IMR-90 (cell line): ENCODE results near the gene ANKRD65. TPM values are rescaled to one million over a fixed set of nuclear protein-coding genes. Genes with fewer than 3 reads are reported as not detected.

Experiments
- ATAC-seq: fragments of 200-7000 bp; cut with Tn5 transposase; 2 replicates; pipeline ENCODE4 v1.9.1; 2020; ENCODE audit warnings: low read depth, mild to moderate bottlenecking, moderate library complexity
- BruUV-seq: library from RNA; stranded (reverse); fragments of 400-500 nt; replicated peaks from 2 replicates; lab custom pipeline; 2021; lab: Mats Ljungman, UMichigan
- CTCF ChIA-PET: fragments of 300-600 bp; formaldehyde crosslinking; extraction: SDS; loops from one replicate; lab custom pipeline; 2021; ENCODE audit warnings: antibody characterized with exemption; lab: Yijun Ruan, JAX
- POLR2A ChIA-PET: fragments of 300-600 bp; sonication (Branson Sonifier 250); formaldehyde crosslinking; loops from one replicate; lab custom pipeline; 2022; ENCODE audit warnings: antibody characterized with exemption; ENCODE audit not compliant: unreplicated experiment; lab: Charles Lee
- DNase-seq: peaks from one replicate; pipeline ENCODE4 v3.0.0; 2013
- H2AFZ ChIP-seq: replicated peaks from 2 replicates; pipeline ENCODE3; 2013; ENCODE audit warnings: low read length, mild to moderate bottlenecking; ENCODE audit not compliant: poor library complexity
- H2AK5ac ChIP-seq: 2 replicates; pipeline ENCODE4 v1.6.1; 2013; ENCODE audit warnings: low read depth, low read length, inconsistent platforms
- H2AK9ac ChIP-seq: replicated peaks from 2 replicates; pipeline ENCODE3; 2013; ENCODE audit warnings: mild to moderate bottlenecking, low read depth, low read length, moderate library complexity; ENCODE audit not compliant: poor library complexity
- H2BK120ac ChIP-seq: 2 replicates; pipeline ENCODE4 v1.6.1; 2013; ENCODE audit warnings: low read depth, low read length, inconsistent platforms
- H2BK15ac ChIP-seq: 3 replicates; pipeline ENCODE4 v1.6.1; 2013; ENCODE audit warnings: low read depth, low read length, inconsistent platforms
- H2BK20ac ChIP-seq: 2 replicates; pipeline ENCODE4 v1.6.1; 2013; ENCODE audit warnings: low read depth, mild to moderate bottlenecking, inconsistent platforms, low read length, moderate library complexity
- H2BK5ac ChIP-seq: 2 replicates; pipeline ENCODE4 v1.6.1; 2013; ENCODE audit warnings: mild to moderate bottlenecking, low read depth, low read length, inconsistent platforms; ENCODE audit not compliant: poor library complexity, severe bottlenecking
- H3K14ac ChIP-seq: replicated peaks from 2 replicates; pipeline ENCODE4 v1.6.1; 2013; ENCODE audit warnings: low read depth, low read length, inconsistent platforms
- H3K18ac ChIP-seq: 2 replicates; pipeline ENCODE4 v1.6.1; 2013; ENCODE audit warnings: low read depth, low read length, control low read depth
- H3K23ac ChIP-seq: 2 replicates; pipeline ENCODE4 v1.6.1; 2013; ENCODE audit warnings: low read depth, low read length, inconsistent platforms
- H3K27ac ChIP-seq: 2 replicates; pipeline ENCODE4 v1.5.1; 2013; ENCODE audit warnings: mild to moderate bottlenecking, control low read depth, low read length; ENCODE audit not compliant: insufficient read depth
- H3K27me3 ChIP-seq: 2 replicates; pipeline ENCODE4 v1.6.1; 2013; ENCODE audit warnings: low read length; ENCODE audit not compliant: control insufficient read depth, insufficient read depth
- H3K36me3 ChIP-seq: 2 replicates; pipeline ENCODE4 v1.6.1; 2013; ENCODE audit warnings: low read length, mixed read lengths; ENCODE audit not compliant: control insufficient read depth, insufficient read depth
- H3K4ac ChIP-seq: 2 replicates; pipeline ENCODE4 v1.6.1; 2013; ENCODE audit warnings: low read depth, low read length, inconsistent platforms
- H3K4me1 ChIP-seq: 2 replicates; pipeline ENCODE4 v1.6.1; 2013; ENCODE audit warnings: low read length, mixed read lengths; ENCODE audit not compliant: control insufficient read depth, insufficient read depth
- H3K4me2 ChIP-seq: 2 replicates; pipeline ENCODE4 v1.6.1; 2013; ENCODE audit warnings: low read depth, mild to moderate bottlenecking, control low read depth, low read length, moderate library complexity
- H3K4me3 ChIP-seq: 2 replicates; pipeline ENCODE4 v1.5.1; 2013; ENCODE audit warnings: low read depth, mild to moderate bottlenecking, control low read depth, low read length, moderate library complexity; ENCODE audit not compliant: insufficient read depth
- H3K56ac ChIP-seq: 2 replicates; pipeline ENCODE4 v1.6.1; 2013; ENCODE audit warnings: low read length, inconsistent platforms; ENCODE audit not compliant: insufficient read depth; ENCODE audit errors: extremely low read depth
- H3K79me1 ChIP-seq, 2 experiments: 2 replicates each; pipeline ENCODE4 v1.6.1; 2013; ENCODE audit warnings: low read length in 2 of 2, inconsistent platforms in 1 of 2, low read depth in 1 of 2
- H3K9ac ChIP-seq: 2 replicates; pipeline ENCODE4 v1.6.1; 2013; ENCODE audit warnings: low read depth, low read length, control low read depth
- H3K9me1 ChIP-seq: 2 replicates; pipeline ENCODE4 v1.6.1; 2013; ENCODE audit warnings: low read length, inconsistent platforms; ENCODE audit not compliant: insufficient read depth
- H3K9me3 ChIP-seq: 2 replicates; pipeline ENCODE4 v1.6.1; 2013; ENCODE audit warnings: low read length; ENCODE audit not compliant: control insufficient read depth, insufficient read depth
- H4K20me1 ChIP-seq: 2 replicates; pipeline ENCODE4 v1.6.1; 2013; ENCODE audit warnings: low read length, inconsistent platforms; ENCODE audit not compliant: insufficient read depth
- H4K5ac ChIP-seq: 2 replicates; pipeline ENCODE4 v1.6.1; 2013; ENCODE audit warnings: mild to moderate bottlenecking, low read depth, low read length, control low read depth
- H4K8ac ChIP-seq, 2 experiments: 2 replicates each; pipeline ENCODE4 v1.6.1; 2013; ENCODE audit warnings: low read depth in 2 of 2, low read length in 2 of 2, control low read depth in 1 of 2, inconsistent platforms in 1 of 2
- H4K91ac ChIP-seq: 2 replicates; pipeline ENCODE4 v1.6.1; 2013; ENCODE audit warnings: low read depth, low read length, inconsistent platforms; ENCODE audit not compliant: insufficient read depth
- BHLHE40 ChIP-seq: fragments of 150-350 bp; IDR thresholded peaks from 2 replicates; pipeline ENCODE4 v1.6.1; 2016; ENCODE audit warnings: mild to moderate bottlenecking, low read depth, low read length
- CEBPB ChIP-seq: IDR thresholded peaks from 2 replicates; pipeline ENCODE4 v1.6.1; 2012; ENCODE audit warnings: low read depth, low read length, improper control_type of control experiment
- CHD1 ChIP-seq: IDR thresholded peaks from 2 replicates; pipeline ENCODE4 v1.6.1; 2012; ENCODE audit warnings: low read depth, low read length, improper control_type of control experiment
- CTCF ChIP-seq: conservative IDR thresholded peaks from 2 replicates; pipeline ENCODE4 v1.5.1; 2012; ENCODE audit warnings: mild to moderate bottlenecking, low read depth, low read length, improper control_type of control experiment
- ELK1 ChIP-seq: fragments of 150-350 bp; IDR thresholded peaks from 2 replicates; pipeline ENCODE4 v1.6.1; 2016; ENCODE audit warnings: low read depth, mild to moderate bottlenecking, low read length, moderate library complexity, borderline replicate concordance
- MAFK ChIP-seq: IDR thresholded peaks from 2 replicates; pipeline ENCODE4 v1.6.1; 2012; ENCODE audit warnings: low read depth, low read length, improper control_type of control experiment
- MAZ ChIP-seq: IDR thresholded peaks from 2 replicates; pipeline ENCODE4 v1.6.1; 2012; ENCODE audit warnings: low read depth, mild to moderate bottlenecking, low read length, improper control_type of control experiment, moderate library complexity, borderline replicate concordance
- MXI1 ChIP-seq: IDR thresholded peaks from 2 replicates; pipeline ENCODE4 v1.6.1; 2012; ENCODE audit warnings: low read depth, mild to moderate bottlenecking, low read length, moderate library complexity, borderline replicate concordance
- NFE2L2 ChIP-seq: fragments of 150-350 bp; IDR thresholded peaks from 2 replicates; pipeline ENCODE4 v1.6.1; 2016; ENCODE audit warnings: low read depth, mild to moderate bottlenecking, low read length
- POLR2A ChIP-seq: IDR thresholded peaks from 2 replicates; pipeline ENCODE4 v1.6.1; 2012; ENCODE audit warnings: mild to moderate bottlenecking, low read depth, low read length
- RAD21 ChIP-seq: IDR thresholded peaks from 2 replicates; pipeline ENCODE4 v1.6.1; 2012; ENCODE audit warnings: low read length, improper control_type of control experiment
- RCOR1 ChIP-seq: IDR thresholded peaks from 2 replicates; pipeline ENCODE4 v1.6.1; 2012; ENCODE audit warnings: mild to moderate bottlenecking, low read length, improper control_type of control experiment; ENCODE audit not compliant: insufficient replicate concordance
- SMC3 ChIP-seq: fragments of 150-350 bp; IDR thresholded peaks from 2 replicates; pipeline ENCODE4 v1.6.1; 2016; ENCODE audit warnings: low read depth, mild to moderate bottlenecking, antibody characterized with exemption, low read length, moderate library complexity
- USF2 ChIP-seq: fragments of 150-350 bp; IDR thresholded peaks from 2 replicates; pipeline ENCODE4 v1.6.1; 2017; ENCODE audit warnings: mild to moderate bottlenecking, antibody characterized with exemption, low read length, low read depth
- WGBS, 2 experiments: methylation state at CpG; one replicate each; pipeline versions ENCODE4 v1.1.5 to v1.1.7; 2013; ENCODE audit warnings: missing lambda C conversion rate in 2 of 2; ENCODE audit not compliant: insufficient read length in 1 of 2; ENCODE audit errors: extremely low coverage in 2 of 2; 5-methylcytosine and 5-hydroxymethylcytosine counted together
- dilution Hi-C: fragments of 300-500 bp; cut with HindIII; formaldehyde crosslinking; loops from one replicate; pipeline ENCODE4 v1.14.3; 2018; ENCODE audit warnings: low sequenced_read_pairs; ENCODE audit not compliant: unreplicated experiment
- in situ Hi-C: fragments of 300-500 bp; cut with MboI; formaldehyde crosslinking; loops from 3 replicates; pipeline ENCODE4 v1.14.3; 2019; ENCODE audit warnings: low sequenced_read_pairs, inconsistent platforms, mixed read lengths
- intact Hi-C: fragments of 100-400 bp; cut with micrococcal nuclease; formaldehyde crosslinking; loops from 2 replicates; pipeline ENCODE4 v1.10.0; 2022
- polyA plus RNA-seq, 3 experiments: library from polyadenylated mRNA; depleted of rRNA; stranded (reverse); fragments of >200 nt; gene quantifications; 2 replicates each; pipeline ENCODE4 v1.2.3, GENCODE V29; 2012; ENCODE audit warnings: low replicate concordance in 1 of 3
- total RNA-seq: library from RNA; depleted of rRNA; stranded (reverse); fragments of >200 nt; gene quantifications from 2 replicates; pipeline ENCODE4 v1.2.3, GENCODE V29; 2012

Gene ANKRD65
- total and polyA plus RNA-seq, 2 of the 4 experiments (the other 2 are of a cell fraction): 0.09 TPM; not detected in 1

- Histone ChIP-seq H3K9me3 (no peaks in the 10 kb centered on the region), H3K56ac (no peak overlapping the region), H2AK5ac (peak overlapping the region; percentile 1; the same call in 1 of the 2 replicates), H3K4me1 (peaks cover 20% of the 10 kb centered on the region), H3K23ac (no peak overlapping the region), H2AK9ac (no peak overlapping the region), H4K8ac (peak overlapping the region in 1 of 2 experiments; percentile 73; a peak in 2 of 4 replicates), H3K18ac (no peak overlapping the region), H4K5ac (0 out of 2 replicates have a peak overlapping the region, but pooled peaks have one; percentile 16), H3K27ac (no peak overlapping the region), H3K4ac (0 out of 2 replicates have a peak overlapping the region, but pooled peaks have one; percentile 21), H2BK15ac (no peak overlapping the region; the same call in 2 of the 3 replicates), H3K79me1 (no peaks in the 10 kb centered on the region), H2BK5ac (no peak overlapping the region), H2BK120ac (no peak overlapping the region), H4K91ac (no peak overlapping the region), H3K4me2 (no peak overlapping the region), H3K36me3 (no peaks in the 10 kb centered on the region), H3K27me3 (no peaks in the 10 kb centered on the region), H2AFZ (peak overlapping the region; percentile 51), H4K20me1 (no peaks in the 10 kb centered on the region), H3K4me3 (no peak overlapping the region), H2BK20ac (no peak overlapping the region), H3K14ac (no peak overlapping the region), H3K9ac (no peak overlapping the region), H3K9me1 (0 out of 2 replicates have a peak, but pooled peaks cover under 1% of the 10 kb centered on the region)
- WGBS, 2 experiments: 50% methylated on average over 1 of the region's 6 CpGs; no CpG with 5 or more reads in 1 of the 2 experiments
- dilution Hi-C loops (no loop called here), in situ Hi-C loops (no loop called here), intact Hi-C loops (no loop called here)
- ATAC-seq: peak; percentile 22
- DNase-seq: peak; percentile 27
- CTCF ChIA-PET: interaction anchor here (1.0 kb wide), 1 partner anchor 55 kb away, joined by 3 read pairs; the partner anchor contains the start of gene AURKAIP1
- POLR2A ChIA-PET: no interaction called here
- no peak for TF ChIP-seq BHLHE40
- no peak for TF ChIP-seq MAFK
- TF ChIP-seq NFE2L2: no peak
- no peak for TF ChIP-seq POLR2A
- no peak for TF ChIP-seq RCOR1
- no peak for TF ChIP-seq CHD1
- no peak for TF ChIP-seq MAZ
- TF ChIP-seq ELK1: no peak
- TF ChIP-seq MXI1: no peak
- no peak for TF ChIP-seq CTCF
- no peak for TF ChIP-seq CEBPB
- TF ChIP-seq SMC3: no peak
- no peak for TF ChIP-seq USF2
- TF ChIP-seq RAD21: no peak
- BruUV-seq: no TSS peak
Measured at GRCh38 chr1:1429671-1430073, 8.6 kb upstream of the ANKRD65 start.
